HEK293 (cell line): ENCODE results near the gene ZBTB18.

ENCODE experiments used
- CTCF ChIP-seq: fragments of 450-650 bp; formaldehyde crosslinking; IDR thresholded peaks from 2 replicates; pipeline ENCODE4 v1.5.1; 2016; ENCODE audit warnings: missing biosample characterization, missing genetic modification characterization
- PBX3 ChIP-seq: sonication (generic); formaldehyde crosslinking; IDR thresholded peaks from 2 replicates; pipeline ENCODE4 v1.8.1; 2022; ENCODE audit warnings: mild to moderate bottlenecking, moderate library complexity, missing genetic modification reagents
- PRDM2 ChIP-seq: fragments of 450-650 bp; formaldehyde crosslinking; IDR thresholded peaks from 2 replicates; pipeline ENCODE4 v1.5.1; 2016; ENCODE audit warnings: missing biosample characterization, missing genetic modification characterization, borderline replicate concordance
- ZBTB17 ChIP-seq: fragments of 450-650 bp; formaldehyde crosslinking; IDR thresholded peaks from 2 replicates; pipeline ENCODE4 v1.5.1; 2016; ENCODE audit warnings: missing biosample characterization, missing genetic modification characterization
- ZBTB7A ChIP-seq: fragments of 450-650 bp; formaldehyde crosslinking; IDR thresholded peaks from 2 replicates; pipeline ENCODE4 v1.5.1; 2016; ENCODE audit warnings: low read depth, missing biosample characterization, missing genetic modification characterization
- ZNF10 ChIP-seq: fragments of 450-650 bp; formaldehyde crosslinking; IDR thresholded peaks from 2 replicates; pipeline ENCODE4 v1.5.1; 2017; ENCODE audit warnings: missing biosample characterization, missing genetic modification characterization
- ZNF2 ChIP-seq: fragments of 450-650 bp; formaldehyde crosslinking; IDR thresholded peaks from 2 replicates; pipeline ENCODE4 v1.5.1; 2016; ENCODE audit warnings: missing biosample characterization, missing genetic modification characterization
- ZNF266 ChIP-seq: fragments of 450-650 bp; formaldehyde crosslinking; IDR thresholded peaks from 2 replicates; pipeline ENCODE4 v1.5.1; 2016; ENCODE audit warnings: missing biosample characterization, missing genetic modification characterization, low read depth
- ZNF274 ChIP-seq, 2 experiments: fragments of 200-500 bp in 1 of 2; fragments of 450-650 bp in 1 of 2; sonication (Bioruptor generic) in 1 of 2; formaldehyde crosslinking in 1 of 2; IDR thresholded peaks; 2 replicates each; pipeline versions ENCODE4 v1.5.1 to v1.6.1; 2014 to 2016; ENCODE audit warnings: borderline replicate concordance in 1 of 2, inconsistent platforms in 1 of 2, low read length in 1 of 2, missing biosample characterization in 1 of 2, missing genetic modification characterization in 1 of 2
- ZNF549 ChIP-seq: fragments of 450-650 bp; IDR thresholded peaks from 2 replicates; pipeline ENCODE4 v1.5.1; 2018; ENCODE audit warnings: missing biosample characterization, missing genetic modification characterization, mild to moderate bottlenecking, inconsistent platforms, moderate library complexity
- ZNF704 ChIP-seq: fragments of 450-650 bp; formaldehyde crosslinking; IDR thresholded peaks from 2 replicates; pipeline ENCODE4 v1.5.1; 2016; ENCODE audit warnings: missing biosample characterization, missing genetic modification characterization

GRCh38 chr1:244075247-244075722, 24.2 kb downstream of the ZBTB18 start:
- TF ChIP-seq ZNF266 (no peak), ZNF549 (no peak), PBX3 (CRISPR knock-in tag) (no peak), ZNF704 (no peak), CTCF (tag by site-specific recombination) (no peak), ZBTB17 (tag by site-specific recombination) (no peak), ZBTB7A (no peak), PRDM2 (tag by site-specific recombination) (no peak), ZNF274 (IDR thresholded peaks at IDR 0.05; ENCODE audit: low read length) (no peak), ZNF274 (tag by site-specific recombination; IDR thresholded peaks at IDR 0.05; ENCODE audit: borderline replicate concordance) (no peak), ZNF10 (tag by site-specific recombination) (no peak), ZNF2 (tag by site-specific recombination) (no peak)
